Measurements from ENCODE around the gene PHTF2.

PHTF2 gene

DNA sequence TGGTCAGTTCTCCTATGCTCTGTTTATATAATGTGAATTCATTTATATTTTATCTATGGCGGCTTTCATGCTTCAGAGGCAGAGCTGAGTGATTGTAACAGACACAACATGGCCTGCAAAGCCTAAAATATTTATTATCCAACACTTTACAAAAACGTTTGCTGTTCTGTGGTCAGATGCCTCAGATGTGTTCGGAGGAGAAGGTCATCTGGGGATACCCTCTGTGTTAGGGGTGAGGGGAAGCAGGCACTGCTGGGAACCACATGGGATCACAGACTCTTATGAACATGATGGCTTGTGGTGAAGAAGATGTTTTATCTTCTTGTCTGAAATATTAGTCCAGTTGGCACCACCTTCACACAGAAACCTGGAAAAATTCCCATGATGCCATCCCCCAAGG lies 203.4 kb downstream of the PHTF2 start:
- DNase-seq = no peak

DNA sequence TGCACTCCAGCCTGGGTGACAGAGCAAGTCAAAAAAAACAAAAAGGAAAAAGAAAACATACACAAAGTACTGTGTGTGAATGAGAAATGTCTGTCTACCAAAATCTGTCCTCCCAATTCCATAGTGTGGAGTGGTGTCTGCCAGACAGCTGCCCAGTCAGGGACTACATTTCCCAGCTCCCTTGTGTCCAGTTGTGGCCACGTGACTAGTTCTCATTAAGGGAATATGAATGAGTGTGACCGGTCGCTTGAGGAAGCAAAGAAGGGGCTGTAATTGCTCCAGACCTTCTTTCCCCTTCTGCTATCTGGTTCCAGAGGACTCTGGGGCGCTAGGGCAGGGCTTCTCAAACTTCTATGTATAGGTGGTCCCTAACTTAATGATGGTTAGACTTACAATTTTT lies 204.1 kb downstream of the PHTF2 start:
- no peak for DNase-seq

DNA sequence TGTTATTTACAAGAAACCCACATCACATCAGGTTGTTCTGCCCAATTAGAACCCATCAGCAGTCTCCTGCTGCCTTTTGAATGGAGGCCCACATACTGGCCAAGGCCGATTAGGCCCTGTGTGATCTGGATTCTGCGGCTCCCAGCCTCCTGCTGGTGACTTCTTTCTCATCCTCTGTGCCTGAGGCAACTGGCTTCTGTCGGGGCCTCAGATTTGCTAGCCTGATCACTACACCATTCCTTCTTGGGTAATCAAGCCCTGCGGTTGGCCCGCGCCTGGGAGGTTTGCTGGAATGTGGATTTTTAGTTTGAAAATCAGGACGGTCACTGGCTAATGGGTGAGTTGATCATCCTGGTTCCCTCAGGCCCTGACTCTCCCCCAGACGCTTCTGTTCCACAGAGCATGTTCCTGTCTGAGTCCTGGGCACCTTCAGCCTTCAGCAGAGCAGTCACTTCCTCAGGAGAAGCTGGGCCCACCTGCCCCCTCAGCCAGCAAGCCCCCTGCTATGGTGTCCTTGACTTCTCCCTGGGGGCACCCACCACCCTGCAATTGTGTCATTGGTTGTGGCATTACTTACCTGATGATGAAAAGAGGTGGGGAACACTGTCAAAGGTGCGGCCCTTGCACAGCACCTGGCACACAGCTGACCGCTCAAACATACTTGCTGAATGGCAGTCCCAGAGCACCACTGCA lies 207.6 kb downstream of the PHTF2 start:
- no peak for DNase-seq

All from CD4-positive, alpha-beta T cell treated with Interleukin-6 for 4 hours (primary cell).